Right hindlimb (tissue), 1 donor: ENCODE measurements around the gene UBASH3A.

Experiments used
- DNase-seq: peaks from one replicate; pipeline ENCODE4 v3.0.0-alpha.2; 2018

The UBASH3A gene

DNA sequence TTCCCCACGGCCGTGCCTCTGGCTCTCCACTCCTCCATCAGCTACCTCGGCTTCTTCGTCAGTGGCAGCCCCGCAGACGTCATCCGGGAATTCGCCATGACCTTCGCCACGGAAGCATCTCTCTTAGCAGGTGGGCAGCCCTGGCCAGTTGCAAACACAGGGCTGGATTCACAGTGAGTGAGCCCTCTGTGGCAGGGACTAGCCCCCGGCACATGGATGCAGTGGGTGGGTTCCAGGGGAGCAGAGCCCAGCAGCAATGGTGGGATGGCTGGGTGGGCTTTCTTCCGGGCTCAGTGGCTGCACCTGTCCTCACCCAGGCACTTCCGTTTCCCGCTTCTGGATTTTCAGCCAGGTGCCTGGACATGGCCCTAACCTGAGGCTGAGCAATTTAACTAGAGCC, 9.4 kb downstream of the UBASH3A start:
- no peak for DNase-seq

DNA sequence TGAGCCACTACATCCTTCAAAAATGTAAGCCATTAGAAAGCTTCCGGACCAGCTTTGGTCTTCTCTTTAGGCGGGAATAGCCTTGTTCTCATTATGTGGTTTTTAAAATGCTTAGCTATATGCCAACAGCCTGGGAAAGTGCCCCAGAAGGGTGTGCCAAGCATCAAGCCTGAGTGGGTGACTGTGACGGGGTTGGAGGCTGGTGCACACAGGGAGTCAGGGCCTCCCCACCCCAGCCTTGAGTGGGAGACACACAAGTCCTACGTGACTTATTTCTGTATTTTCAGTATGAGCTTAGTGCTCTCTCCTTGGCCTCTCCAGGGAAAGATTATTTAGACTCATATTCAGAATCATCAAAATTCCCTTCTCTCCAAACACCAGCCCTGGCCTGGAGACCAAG, 9.8 kb downstream of the UBASH3A start:
- no peak for DNase-seq

DNA sequence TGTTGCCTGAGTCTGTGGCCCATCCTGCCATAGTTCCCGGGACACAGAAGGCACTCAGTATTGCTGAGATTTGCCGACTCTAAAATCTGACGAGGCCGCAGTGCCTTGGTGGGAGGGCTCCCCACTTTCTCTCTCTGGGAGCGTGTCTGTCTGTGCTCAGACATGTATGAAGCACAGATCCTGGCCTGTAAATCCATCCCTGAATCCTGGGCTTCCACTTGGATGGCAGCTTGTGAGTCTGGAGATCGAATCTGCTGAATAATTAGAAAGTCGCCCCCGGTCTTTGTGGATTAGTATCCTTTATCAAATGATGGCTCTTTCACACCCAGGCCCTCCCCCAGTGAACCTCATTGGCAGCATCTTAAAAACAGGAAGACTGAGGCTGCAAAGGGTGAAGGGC, 10.4 kb downstream of the UBASH3A start:
- DNase-seq: no peak

DNA sequence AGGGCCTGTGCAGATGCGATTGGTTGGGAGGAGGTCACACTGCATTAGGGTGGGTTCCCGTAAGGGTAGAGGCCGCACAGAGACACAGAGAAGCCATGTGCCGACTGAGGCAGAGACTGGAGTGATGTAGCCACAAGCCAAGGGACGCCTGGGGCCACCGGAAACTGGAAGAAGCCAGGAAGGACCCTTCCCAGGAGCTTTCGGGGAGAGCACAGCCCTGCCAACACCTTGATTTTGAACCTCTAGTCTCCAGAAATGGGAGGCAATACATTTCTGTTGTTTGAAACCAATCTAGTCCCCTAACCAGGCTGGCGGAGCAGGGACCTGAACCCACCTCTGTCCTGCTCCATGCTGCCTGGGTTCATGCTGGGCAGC, 10.8 kb downstream of the UBASH3A start:
- DNase-seq: no peak

DNA sequence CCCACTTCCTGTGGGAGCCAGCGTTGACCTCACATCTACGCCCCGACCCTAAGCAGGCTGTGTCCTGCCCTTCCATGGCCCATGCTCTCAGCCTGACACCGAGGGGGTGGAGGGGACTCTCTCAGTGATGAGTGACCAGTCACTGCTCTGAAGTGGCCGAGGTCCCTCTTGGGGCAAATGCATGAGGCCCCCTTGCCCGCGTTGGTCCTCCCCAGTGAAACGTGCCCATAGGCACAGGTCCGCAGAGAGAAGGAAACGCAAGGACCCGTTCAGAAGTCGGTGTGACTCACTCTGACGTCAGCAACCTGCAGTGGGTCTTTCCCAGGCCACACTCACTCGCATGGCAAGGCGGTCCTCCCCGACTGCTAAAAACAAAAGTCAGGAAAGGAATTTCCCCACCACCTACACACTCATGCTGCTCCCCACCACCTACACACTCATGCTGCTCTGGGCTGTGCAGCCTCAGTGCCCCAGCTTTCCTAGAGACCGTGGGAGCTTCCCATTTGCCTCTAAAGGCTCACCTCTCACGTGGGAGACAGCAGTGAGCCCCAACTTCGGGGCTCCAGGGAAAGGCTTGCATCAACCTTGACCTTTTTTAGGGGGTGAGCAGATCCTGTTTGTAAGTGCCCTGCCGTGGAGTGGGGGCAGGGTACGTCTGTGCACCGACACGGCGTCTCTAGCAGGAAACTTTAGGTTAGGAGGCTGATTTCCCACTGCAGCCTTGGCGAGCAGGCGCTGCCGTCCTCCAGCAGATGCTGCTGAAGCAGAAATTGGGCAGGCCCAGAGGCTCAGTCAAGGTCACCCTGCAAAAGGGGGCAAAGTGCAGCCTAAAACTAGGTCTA, 11.4 kb downstream of the UBASH3A start:
- DNase-seq: no peak

DNA sequence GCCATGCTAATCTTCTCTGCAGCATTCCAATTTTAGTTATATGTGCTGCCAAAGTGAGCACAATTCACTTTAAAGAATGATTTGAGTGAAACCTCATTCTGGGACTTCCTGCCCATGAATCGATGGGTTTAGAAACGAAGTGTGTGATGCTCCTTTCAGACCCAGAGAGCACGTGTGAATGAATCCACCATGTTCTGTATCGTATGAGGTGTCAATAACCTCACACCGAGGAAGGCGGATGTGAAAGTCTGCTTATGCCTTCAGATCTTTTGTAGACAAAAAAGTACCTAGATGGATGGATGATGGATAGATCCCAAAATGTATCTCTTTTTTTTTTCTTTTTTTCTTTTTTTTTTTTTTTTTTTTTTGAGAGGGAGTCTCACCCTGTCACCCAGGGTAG, 13.8 kb downstream of the UBASH3A start:
- DNase-seq: no peak

DNA sequence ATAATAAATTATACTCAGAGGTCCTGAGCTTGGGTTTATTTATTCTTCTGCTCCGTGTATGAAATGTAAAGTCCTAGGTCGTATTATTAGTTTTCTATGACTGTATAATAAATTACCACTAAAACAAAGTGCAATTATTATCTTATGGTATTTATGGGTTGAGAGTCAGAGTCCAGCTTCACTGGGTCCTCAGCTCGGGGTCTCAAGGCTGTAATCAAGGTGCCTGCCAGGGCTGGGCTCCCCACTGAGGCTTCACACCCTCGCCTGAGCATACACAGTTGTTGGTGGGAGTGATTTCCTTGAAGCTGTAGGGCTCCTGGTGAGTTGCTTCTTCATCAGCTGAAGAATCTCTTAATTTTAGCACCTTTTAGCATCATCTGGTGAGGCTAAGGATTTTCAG, 15.2 kb downstream of the UBASH3A start:
- DNase-seq: no peak

DNA sequence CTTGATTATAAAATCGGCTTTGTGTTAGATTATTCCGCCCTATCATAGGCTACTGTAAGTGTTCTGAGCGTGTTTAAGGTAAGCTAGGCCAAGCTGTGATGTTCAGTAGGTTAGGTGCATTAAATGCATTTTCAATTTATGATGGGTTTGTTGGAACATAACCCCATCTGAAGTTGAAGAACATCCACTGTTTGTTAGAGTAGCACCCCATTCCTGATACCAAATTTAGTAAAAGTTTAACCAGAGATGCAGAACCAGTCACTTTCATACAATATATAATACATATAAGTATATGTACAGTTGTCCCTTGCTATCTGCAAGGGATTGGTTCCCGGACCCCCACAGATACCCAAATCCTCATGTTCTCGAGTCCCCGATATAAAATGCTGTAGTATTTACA, 16.1 kb downstream of the UBASH3A start:
- DNase-seq: no peak

DNA sequence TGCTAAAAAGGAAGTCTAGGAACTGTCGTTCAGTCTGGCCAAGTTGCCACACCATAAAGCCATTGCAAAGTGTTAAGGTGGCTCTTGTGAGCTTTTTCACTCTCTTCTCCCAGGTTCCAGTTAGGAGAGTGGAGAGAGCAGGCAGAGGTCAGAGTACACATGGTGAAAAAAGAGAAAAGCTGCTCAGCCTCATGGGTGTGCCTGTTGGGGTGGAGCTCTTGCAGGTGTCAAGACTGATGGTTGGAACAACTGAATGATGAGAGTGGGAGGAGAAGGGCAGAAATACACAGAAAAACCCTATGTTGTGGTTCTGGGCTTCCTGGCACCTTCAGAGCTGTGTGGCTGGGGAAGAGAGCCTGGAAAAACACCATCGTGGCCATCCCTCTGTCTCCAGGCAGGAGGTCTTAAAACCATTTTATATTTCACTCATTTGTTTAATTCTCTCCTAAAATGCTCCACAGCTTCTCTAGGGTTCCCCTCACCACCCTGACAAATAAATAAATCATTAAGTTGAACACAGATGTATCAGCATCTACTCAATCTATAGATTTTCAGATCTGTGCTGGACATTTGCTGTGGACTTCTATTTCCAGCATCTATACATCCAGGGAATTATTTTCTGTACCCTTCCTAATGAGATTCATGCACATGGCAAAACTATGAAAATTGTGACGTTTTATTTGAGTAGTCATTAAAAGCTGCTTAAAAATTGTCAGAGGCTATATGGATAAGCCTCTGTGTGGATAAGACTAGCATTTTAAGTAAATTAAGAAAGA, 17.5 kb downstream of the UBASH3A start:
- no peak for DNase-seq

DNA sequence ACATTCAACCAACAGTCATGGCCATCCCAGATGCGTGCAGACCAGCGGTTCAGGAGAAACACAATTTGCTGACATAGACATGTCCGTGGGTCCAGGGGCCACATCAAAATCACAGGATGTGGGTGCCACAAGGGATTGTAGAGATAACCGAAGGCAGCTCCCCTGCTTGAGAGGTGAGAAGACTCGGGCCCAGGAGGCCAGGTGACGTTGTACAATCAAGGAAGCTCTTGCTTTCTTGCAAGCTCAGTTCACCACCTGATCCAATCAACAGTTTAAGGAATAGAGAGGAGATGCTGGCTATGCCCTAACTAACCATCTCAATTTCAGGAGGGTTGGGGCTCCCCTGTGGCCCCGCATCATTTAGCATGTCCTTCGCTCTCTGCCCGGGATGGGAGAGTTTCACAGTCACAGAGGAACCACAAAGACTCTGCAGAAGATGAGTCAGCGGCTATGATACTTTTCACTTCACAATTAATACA, 19.5 kb downstream of the UBASH3A start:
- no peak for DNase-seq

DNA sequence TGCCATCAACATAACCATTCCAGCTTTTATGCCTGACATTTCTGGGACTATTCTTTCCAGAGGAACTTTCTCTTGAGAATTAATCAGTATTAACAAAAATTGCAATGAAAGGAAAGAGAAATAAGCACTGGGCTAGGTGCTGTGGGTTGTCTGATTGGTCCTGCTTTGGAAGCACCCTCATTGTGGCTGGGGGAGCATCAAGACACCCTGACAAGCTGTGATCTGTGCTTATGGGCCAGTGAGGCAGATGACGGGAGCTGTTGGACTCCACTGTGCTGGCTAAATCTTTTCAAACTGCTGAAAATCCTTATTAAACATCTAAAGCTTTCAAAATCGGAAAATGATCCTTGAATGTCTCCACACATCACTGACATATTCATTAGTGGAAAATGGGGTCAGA, 20.0 kb downstream of the UBASH3A start:
- no peak for DNase-seq

DNA sequence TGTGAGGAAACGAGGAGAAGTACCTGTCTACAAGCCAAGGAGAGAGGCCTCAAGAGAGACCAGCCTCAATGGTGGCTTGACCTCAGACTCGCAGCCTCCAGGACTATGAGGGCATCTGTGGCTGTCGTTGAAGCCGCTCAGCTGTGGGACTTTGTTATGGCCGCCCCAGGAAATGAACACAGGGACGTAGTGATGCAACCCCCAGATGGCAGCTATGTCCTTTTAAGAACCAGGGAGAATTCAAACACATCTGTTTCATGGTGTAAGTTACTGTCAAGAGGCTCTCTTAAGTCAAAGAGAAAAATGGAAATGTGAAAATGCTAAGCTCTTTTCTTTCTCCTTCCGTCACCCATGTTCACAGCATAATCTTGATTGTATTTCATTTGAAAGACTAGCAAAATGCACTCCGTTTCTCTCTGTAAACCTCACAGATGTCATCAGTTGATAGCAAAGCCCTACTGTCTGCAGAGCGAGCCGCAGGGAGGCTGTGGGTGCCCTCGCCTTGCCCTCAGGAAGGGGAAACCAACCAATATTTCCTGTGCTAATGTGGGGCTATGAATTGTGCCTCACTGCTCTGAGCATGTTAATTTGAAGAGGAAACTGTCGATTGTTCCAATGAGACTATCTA, 21.3 kb downstream of the UBASH3A start:
- DNase-seq: no peak

DNA sequence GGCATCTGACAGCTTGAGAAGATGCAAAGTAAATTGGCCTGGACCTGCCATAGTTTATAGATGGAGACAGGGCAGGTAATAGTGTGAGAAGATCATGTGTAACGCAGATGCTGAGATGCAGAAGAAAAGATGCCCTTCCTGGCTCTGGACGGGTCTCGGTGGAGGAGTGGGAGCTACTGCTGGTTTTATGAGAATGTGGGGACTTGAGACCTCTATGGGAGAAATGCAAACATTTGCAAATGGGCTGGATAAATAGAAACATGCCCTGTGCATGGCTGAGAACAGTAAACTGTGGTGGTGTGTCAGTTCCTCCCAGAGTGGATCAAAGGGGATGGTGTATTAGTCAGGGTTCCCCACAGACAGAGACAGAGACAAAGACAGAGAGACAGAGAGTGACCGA, 21.9 kb downstream of the UBASH3A start:
- DNase-seq: no peak

DNA sequence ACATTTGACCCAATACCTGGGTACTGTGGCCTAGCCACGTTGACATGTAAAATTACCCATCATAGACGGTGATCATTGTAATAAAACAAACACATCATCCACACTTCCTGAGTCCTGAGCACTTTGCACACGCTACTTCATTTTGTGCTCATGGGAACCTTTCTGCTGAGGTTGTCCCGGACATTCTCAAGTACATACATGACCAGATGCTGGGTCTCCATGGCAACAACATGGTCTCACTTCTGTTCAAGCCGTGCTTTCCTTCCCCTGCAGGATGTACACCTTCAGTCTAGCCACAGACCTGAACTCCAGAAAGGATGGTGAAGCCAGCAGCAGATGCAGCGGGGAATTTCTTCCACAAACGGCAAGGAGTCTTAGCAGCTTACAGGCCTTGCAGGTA, 22.7 kb downstream of the UBASH3A start:
- peak; percentile 1 for DNase-seq

DNA sequence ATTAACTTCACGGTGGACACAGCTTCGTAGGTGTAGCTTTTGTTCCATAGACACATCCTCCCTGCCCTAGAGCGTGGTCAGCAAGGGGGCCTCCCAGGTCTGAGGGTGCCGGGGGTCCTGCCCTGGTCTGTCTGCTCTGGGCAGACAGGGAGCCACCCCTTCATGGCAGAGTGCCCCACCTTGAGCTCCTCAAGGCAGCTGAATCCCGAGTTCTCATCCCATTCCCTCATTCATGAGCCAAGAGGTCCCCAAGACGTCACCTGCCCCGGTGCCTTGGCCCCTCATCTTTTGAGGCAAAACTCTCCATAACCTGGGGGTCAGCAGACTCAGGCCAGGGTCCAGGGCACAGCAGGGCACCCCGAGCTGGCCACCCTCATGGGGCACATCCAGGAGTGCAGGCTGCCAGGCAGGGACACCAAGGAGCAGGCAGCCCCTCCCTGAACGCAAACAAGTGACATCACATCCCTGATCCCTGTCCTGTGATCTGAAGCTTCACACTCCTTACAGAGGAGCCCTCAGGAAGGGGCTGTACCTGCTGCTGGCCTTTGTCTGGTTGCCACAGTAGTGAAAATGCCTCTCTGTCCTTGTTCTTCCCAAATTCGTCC, 23.3 kb downstream of the UBASH3A start:
- DNase-seq: no peak

DNA sequence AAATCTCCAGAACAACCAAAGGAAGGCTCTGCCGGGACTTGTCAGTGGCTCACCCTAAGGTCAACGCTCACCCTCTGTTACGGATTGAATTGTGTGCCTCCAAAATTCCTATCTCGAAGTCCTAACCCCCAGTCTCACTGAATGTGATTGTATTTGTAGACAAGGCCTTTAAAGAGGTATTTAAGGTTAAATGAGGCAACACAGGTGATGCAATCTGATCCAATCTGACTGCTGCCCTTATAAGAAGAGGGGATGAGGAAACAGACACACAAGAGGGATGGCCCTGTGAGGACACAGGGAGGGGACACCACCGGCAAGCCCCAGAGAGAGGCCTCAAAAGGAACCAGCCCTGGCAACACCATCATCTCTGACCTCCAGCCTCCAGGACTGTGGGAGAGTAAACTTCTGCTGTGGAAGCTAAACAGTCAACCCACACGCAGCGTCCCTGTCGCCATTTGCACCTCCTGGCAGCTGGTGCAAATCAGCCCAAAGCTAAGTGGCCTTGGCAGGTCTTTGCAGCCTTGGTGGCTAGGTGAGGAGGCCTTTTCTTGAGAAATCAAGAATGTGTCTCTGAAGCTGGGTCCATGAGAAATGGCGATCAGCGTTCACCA, 24.2 kb downstream of the UBASH3A start:
- no peak for DNase-seq

DNA sequence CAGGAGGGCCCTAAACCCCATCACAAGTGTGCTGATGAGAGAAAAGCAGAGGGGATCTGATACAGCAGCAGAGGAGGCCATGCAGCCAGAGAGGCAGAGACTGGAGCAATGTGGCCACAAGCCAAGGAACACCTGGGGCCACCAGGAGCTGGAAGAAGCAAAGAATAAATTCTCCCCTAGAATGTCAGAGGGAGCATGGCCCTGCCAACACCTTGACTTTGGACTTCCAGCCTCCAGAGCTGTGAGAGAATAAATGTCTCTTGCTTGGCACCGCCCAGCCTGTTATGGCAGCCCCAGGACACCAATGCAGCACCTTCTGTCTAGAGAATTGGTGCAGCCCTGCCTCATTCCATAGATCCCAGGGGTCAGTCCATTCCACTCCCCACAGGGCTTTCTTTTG, 25.3 kb downstream of the UBASH3A start:
- no peak for DNase-seq

DNA sequence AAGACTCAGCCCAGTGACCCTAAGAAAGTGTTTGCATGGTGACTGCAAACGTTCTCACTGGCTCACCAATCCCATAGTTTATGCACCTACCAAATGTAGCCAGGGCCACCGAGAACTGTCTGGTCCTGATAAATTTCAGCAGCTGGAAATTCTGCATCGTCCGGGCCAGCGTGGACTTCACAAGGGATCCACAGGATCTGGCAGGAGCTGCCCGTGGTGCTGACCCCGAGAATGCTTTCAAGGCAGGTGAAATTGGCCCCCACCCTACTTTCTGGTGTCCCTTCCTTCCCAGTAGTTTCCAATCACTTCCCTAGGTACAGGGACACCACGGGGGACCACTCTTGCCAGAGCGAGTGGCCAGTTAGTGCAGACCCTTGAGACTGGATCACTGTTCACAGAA, 26.2 kb downstream of the UBASH3A start:
- DNase-seq: no peak

DNA sequence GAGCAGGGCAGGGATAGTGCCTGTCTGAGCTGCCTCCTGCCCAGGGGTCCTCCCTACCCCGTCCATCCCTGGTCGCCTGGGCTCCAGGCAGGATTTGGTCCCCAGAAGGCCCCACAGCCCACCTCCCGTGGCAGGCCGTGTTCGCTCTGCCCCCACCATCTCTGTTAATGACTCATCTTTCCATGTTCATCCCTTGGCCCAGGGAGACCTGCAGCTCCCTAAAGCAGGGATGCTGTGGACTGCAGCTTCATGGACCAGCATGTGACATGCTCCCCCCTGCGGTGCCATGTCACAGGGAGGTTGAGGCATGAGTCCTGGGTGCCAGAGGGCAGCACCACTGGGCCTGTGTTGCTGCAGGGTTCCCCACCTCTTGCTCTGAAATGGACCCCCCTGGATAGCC, 26.8 kb downstream of the UBASH3A start:
- no peak for DNase-seq

DNA sequence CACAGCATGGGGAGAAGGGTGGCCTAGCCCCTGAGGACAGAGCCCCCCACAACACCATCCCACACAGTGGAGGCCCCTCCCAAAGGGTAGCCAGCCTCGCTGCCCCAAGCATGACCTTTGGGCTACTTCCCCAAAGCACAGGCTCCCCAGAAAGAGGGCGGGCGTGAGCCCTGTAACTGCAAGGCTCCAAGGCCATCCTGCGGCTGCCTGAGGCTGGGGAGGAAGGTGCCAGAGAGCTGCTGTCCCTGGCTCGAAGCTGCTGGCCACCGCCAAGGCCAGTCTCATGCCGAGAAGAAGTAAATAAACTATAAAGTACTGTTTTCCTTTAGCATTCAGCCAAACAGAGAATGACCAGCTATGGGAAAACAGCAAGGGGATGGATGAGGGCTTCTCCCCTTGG, 27.5 kb downstream of the UBASH3A start:
- DNase-seq: no peak

DNA sequence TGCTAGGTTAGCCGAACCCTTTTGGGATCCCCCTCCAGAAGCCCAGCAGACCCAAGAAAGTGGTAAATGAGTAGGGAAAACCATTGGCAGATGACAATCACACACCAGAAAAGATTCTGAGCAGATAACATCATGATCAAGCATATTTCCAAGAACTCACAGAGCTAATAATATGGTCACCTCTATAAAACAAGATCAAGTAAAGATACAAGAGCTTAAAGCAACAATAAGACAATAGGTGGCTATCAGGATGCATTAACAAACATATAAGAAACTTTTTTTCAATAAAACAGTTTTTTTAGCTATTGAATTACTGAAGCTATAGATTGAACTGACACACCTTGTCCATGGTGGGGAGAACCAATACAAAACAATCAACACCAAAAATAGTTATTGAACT, 29.0 kb downstream of the UBASH3A start:
- DNase-seq: no peak

DNA sequence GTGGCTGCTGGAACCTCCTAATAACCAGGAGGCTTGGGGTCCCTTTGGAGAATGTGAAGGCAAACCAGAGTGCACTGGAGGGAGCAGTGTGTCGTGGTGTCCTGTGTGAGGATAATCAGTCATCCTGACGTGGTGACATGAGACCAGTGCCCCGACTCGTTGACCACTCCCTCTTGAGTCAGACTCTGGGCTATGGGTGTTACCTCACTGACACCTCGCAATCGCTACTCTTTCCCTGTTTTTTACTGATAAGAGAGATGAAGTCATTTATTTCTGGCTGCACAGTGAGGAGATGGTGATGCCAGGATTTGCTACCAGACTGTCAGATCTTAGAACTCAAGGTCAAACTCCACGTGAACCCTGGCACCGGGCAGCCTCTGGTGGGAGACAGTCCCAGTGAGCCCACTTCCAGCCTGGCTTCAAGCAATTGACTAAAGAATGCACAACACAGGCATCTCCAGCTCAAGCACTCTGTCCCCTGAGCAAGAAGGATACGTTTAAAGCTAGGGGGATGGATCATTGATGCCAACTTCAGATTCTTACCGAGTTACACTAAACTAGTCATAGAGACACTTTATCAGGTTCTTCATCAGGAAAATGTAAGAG, 30.3 kb downstream of the UBASH3A start:
- no peak for DNase-seq

DNA sequence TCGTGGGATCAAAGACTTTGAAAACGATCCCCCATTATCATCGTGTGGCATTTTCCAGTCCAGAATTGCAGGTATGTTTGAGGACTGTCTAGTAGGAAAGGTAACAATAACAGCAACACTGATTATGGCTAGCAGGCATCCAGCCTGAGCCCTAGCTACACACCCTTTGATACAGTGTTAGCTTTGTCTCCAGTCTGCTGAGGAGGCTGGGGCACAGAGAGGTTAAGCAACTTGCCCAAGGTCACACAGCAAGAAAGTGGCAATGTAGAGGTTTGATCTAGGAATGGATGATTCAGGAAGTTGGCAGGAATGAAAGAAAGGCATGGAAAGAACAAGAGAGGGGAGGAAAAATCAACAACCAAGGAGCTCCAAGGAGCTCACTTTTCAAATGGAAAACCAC, 31.2 kb downstream of the UBASH3A start:
- no peak for DNase-seq
